ENCODE results near the gene DHX32.

DNA sequence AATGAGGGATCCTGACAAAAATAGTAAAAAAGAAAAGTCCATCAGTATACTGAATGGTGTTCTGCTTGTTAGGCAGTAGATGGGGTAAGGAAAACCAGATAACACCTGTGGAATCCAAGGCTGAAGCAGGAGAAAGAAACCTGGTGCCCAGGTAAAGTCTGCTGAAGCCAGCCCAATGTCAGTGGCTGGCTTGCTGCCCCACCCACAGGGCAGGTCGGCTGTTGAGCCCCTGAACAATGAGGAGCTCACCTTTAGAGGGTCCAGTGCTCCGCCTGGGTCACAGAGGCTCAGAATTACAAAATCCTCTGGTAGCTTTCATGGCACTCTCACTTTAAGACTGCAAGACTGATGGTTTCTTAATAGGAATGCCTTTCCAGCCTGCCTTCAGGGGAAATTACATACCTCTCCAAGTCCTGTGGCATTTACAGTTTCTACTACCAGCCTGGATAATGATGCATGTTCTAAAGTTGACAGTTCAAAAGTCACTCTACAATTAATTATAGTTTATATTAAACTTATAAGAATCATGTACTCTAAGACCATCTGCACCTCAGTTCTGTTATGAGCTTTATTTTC is 23.8 kb downstream of the DHX32 start:
- no peak for TF ChIP-seq POLR2A (IDR thresholded peaks at IDR 0.05)
- TF ChIP-seq, protein P1, sequence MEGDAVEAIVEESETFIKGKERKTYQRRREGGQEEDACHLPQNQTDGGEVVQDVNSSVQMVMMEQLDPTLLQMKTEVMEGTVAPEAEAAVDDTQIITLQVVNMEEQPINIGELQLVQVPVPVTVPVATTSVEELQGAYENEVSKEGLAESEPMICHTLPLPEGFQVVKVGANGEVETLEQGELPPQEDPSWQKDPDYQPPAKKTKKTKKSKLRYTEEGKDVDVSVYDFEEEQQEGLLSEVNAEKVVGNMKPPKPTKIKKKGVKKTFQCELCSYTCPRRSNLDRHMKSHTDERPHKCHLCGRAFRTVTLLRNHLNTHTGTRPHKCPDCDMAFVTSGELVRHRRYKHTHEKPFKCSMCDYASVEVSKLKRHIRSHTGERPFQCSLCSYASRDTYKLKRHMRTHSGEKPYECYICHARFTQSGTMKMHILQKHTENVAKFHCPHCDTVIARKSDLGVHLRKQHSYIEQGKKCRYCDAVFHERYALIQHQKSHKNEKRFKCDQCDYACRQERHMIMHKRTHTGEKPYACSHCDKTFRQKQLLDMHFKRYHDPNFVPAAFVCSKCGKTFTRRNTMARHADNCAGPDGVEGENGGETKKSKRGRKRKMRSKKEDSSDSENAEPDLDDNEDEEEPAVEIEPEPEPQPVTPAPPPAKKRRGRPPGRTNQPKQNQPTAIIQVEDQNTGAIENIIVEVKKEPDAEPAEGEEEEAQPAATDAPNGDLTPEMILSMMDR (IDR thresholded peaks at IDR 0.05): no peak
